ENCODE results near the gene TMEM187.

DNA sequence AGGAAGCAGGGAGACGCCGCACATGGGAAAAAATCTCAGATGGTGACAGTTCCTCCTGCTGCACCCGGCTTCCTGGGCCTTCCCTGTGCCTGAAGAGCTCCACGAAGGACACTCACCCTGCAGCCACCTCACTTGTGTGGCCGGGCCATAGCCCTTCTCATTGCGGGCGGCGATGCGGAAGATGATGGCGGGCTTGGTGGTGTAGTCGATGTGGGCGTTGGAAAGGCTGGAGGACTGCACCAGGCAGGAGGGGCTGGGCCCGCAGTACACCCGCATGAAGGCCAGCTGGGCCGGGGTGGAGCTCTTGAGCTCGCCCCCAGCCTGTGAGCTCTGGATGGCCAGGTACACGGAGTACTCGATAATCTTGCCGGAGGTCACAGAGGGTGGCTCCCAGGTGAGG is 22.4 kb upstream of the TMEM187 start:
- TF ChIP-seq POLR2A (IDR thresholded peaks at IDR 0.05; ENCODE audit: low read depth, low read length), result no peak
- no peak for TF ChIP-seq JUN (IDR thresholded peaks at IDR 0.05; ENCODE audit: borderline replicate concordance, insufficient read depth, insufficient read length, low read depth)
- no peak for TF ChIP-seq CTCF (IDR thresholded peaks at IDR 0.05; ENCODE audit: extremely low read depth in 1 of 2, insufficient read depth in 1 of 2, low read depth in 1 of 2, low read length in 2 of 2)
- TF ChIP-seq EZH2 (IDR thresholded peaks at IDR 0.05; ENCODE audit: borderline replicate concordance, low read depth, low read length, severe bottlenecking), result no peak
- no peak for TF ChIP-seq FOS (IDR thresholded peaks at IDR 0.05; ENCODE audit: borderline replicate concordance, insufficient read depth, low read length)
- no peak for TF ChIP-seq POLR2AphosphoS5 (IDR thresholded peaks at IDR 0.05; ENCODE audit: insufficient read depth, low read depth, low read length)

Measured in endothelial cell of umbilical vein (primary cell).